Peyer's patch (tissue), 4 donors: ENCODE results near the gene ARRB1. TPM values are rescaled to one million over a fixed set of nuclear protein-coding genes. Genes with fewer than 3 reads are reported as not detected.

Source experiments
- DNase-seq, 3 donors: peaks; one replicate each; pipeline ENCODE4 v3.0.0-alpha.2; 2017 to 2019
- H3K27ac ChIP-seq, 4 donors: fragments of 200-600 bp; sonication (generic); one replicate each; pipeline ENCODE4 v1.5.1; 2016 to 2019
- H3K27me3 ChIP-seq, 2 donors: fragments of 200-600 bp; sonication (generic); one replicate each; pipeline ENCODE4 v1.5.1; 2019
- H3K36me3 ChIP-seq, 3 donors: fragments of 200-600 bp; sonication (generic); one replicate each; pipeline ENCODE4 v1.5.1; 2016 to 2019
- H3K4me1 ChIP-seq, 4 donors: fragments of 200-600 bp; sonication (generic); one replicate each; pipeline ENCODE4 v1.5.1; 2016 to 2019
- H3K4me3 ChIP-seq, 4 donors: fragments of 200-600 bp; sonication (generic); 1 replicate in 3 of 4; 2 replicates in 1 of 4; pipeline ENCODE4 v1.5.1; 2016 to 2019; ENCODE audit warnings: mild to moderate bottlenecking in 1 of 4
- H3K9me3 ChIP-seq, 4 donors: fragments of 200-600 bp; sonication (generic); one replicate each; pipeline ENCODE4 v1.5.1; 2016 to 2019; ENCODE audit warnings: mild to moderate bottlenecking in 1 of 4
- CTCF ChIP-seq, 6 experiments: fragments of 450-650 bp in 4 of 6; fragments of 200-600 bp in 2 of 6; sonication (generic) in 1 of 6; IDR thresholded peaks; one replicate each; pipeline ENCODE4 v1.5.1; 2017 to 2019; ENCODE audit warnings: antibody characterized with exemption in 6 of 6, mild to moderate bottlenecking in 3 of 6, moderate library complexity in 1 of 6
- POLR2A ChIP-seq, 2 donors: fragments of 450-650 bp; IDR thresholded peaks; one replicate each; pipeline ENCODE4 v1.5.1; 2017; ENCODE audit warnings: antibody characterized with exemption in 2 of 2, mild to moderate bottlenecking in 2 of 2, moderate library complexity in 2 of 2
- total RNA-seq, 4 donors: library from RNA; depleted of rRNA; stranded (reverse); fragments of >200 nt; gene quantifications; one replicate each; pipeline ENCODE4 v1.1.0, GENCODE V29; 2016

The ARRB1 gene
- total RNA-seq, 4 donors from 2014 or later, result 45.4 to 136 (median 90.6) TPM

GRCh38 chr11:75389925-75390324, 38.5 kb upstream of the ARRB1 start:
- DNase-seq, result no peak
- H3K27me3 ChIP-seq, result no peaks in the 10 kb centered on the region
- no peak for TF ChIP-seq CTCF (IDR thresholded peaks at IDR 0.05)
- no peak for TF ChIP-seq POLR2A (IDR thresholded peaks at IDR 0.05)

GRCh38 chr11:75389276-75389605, 37.8 kb upstream of the ARRB1 start:
- no peak overlapping the region for H3K27ac ChIP-seq
- no peaks in the 10 kb centered on the region for H3K36me3 ChIP-seq
- H3K4me1 ChIP-seq, result peaks cover 0 to 23% (median 0%) of the 10 kb centered on the region in 4 donors
- no peak overlapping the region for H3K4me3 ChIP-seq
- H3K9me3 ChIP-seq, result no peaks in the 10 kb centered on the region
- H3K27me3 ChIP-seq, result no peaks in the 10 kb centered on the region
- TF ChIP-seq CTCF (IDR thresholded peaks at IDR 0.05) (no peak), POLR2A (IDR thresholded peaks at IDR 0.05) (no peak)
- no peak for DNase-seq

More at GRCh38 chr11:75389925-75390324, 38.5 kb upstream of the ARRB1 start:
- no peaks in the 10 kb centered on the region for H3K9me3 ChIP-seq
- H3K4me3 ChIP-seq, result no peak overlapping the region
- H3K4me1 ChIP-seq, result peaks cover 0 to 19% (median 0%) of the 10 kb centered on the region in 4 donors
- H3K27ac ChIP-seq, result no peak overlapping the region
- no peaks in the 10 kb centered on the region for H3K36me3 ChIP-seq

GRCh38 chr11:75388386-75389275, 37.2 kb upstream of the ARRB1 start:
- Histone ChIP-seq H3K27me3 (no peaks in the 10 kb centered on the region), H3K4me3 (no peak overlapping the region), H3K9me3 (no peaks in the 10 kb centered on the region), H3K36me3 (no peaks in the 10 kb centered on the region), H3K4me1 (peaks cover 0 to 24% (median 0%) of the 10 kb centered on the region in 4 donors), H3K27ac (peak overlapping the region in 1 of 4 donors; percentile 25)
- peak; percentile 53 to 83 (median 70) for DNase-seq
- TF ChIP-seq CTCF (IDR thresholded peaks at IDR 0.05) (peak; percentile 69 to 84 (median 78)), POLR2A (IDR thresholded peaks at IDR 0.05) (no peak)

GRCh38 chr11:75387736-75388294, 36.4 kb upstream of the ARRB1 start:
- Histone ChIP-seq H3K27me3 (no peaks in the 10 kb centered on the region), H3K4me3 (no peak overlapping the region), H3K36me3 (no peaks in the 10 kb centered on the region), H3K4me1 (peaks cover 0 to 24% (median 0%) of the 10 kb centered on the region in 4 donors), H3K27ac (peak overlapping the region in 1 of 4 donors; percentile 25), H3K9me3 (no peaks in the 10 kb centered on the region)
- no peak for TF ChIP-seq POLR2A (IDR thresholded peaks at IDR 0.05)
- TF ChIP-seq CTCF (IDR thresholded peaks at IDR 0.05), result no peak
- DNase-seq, result no peak

- Histone ChIP-seq H3K36me3 (no peaks in the 10 kb centered on the region), H3K9me3 (no peaks in the 10 kb centered on the region), H3K4me1 (peaks cover 0 to 24% (median 0%) of the 10 kb centered on the region in 4 donors), H3K4me3 (no peak overlapping the region), H3K27ac (no peak overlapping the region), H3K27me3 (no peaks in the 10 kb centered on the region)
- TF ChIP-seq CTCF (IDR thresholded peaks at IDR 0.05) (no peak), POLR2A (IDR thresholded peaks at IDR 0.05) (no peak)
- DNase-seq, result no peak
These were observed 35.6 kb upstream of the ARRB1 start for GRCh38 chr11:75386942-75387630.
